ENCODE measurements around the gene THSD7B. TPM values are rescaled to one million over a fixed set of nuclear protein-coding genes. Genes with fewer than 3 reads are reported as not detected.

THSD7B gene
- total and polyA plus RNA-seq, 2 experiments from 2014 or later, result 0.86 to 3.8 TPM

DNA sequence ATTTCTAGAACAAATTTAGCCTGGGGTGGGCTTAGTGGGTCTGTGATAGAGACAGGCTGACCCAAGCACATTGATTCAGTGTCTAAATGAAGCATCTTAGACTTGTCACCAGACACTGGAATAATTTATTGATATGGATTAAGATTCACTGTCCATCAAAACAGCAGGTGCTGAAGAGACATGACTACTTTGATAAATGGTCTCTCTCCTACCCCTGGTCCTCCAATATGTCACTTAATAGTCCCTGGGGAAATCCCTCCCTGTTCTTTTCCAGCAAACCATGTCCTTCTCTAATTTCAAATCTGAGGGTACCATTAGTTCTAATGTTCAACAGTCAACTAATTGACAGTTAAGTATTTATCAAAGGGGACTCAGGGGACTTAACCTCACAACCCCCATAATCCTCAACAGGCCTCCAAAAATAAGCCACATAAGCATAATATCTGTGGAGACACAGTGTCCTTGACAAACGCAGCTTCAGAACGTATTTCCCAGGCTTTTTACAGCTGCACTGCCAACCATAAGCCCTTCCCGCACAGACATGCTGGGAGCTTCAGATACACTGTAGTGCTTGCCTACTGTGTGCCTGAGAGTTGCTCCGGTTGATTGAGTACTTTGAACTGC lies 391.0 kb downstream of the THSD7B start (continued):
- TF ChIP-seq, protein P1, sequence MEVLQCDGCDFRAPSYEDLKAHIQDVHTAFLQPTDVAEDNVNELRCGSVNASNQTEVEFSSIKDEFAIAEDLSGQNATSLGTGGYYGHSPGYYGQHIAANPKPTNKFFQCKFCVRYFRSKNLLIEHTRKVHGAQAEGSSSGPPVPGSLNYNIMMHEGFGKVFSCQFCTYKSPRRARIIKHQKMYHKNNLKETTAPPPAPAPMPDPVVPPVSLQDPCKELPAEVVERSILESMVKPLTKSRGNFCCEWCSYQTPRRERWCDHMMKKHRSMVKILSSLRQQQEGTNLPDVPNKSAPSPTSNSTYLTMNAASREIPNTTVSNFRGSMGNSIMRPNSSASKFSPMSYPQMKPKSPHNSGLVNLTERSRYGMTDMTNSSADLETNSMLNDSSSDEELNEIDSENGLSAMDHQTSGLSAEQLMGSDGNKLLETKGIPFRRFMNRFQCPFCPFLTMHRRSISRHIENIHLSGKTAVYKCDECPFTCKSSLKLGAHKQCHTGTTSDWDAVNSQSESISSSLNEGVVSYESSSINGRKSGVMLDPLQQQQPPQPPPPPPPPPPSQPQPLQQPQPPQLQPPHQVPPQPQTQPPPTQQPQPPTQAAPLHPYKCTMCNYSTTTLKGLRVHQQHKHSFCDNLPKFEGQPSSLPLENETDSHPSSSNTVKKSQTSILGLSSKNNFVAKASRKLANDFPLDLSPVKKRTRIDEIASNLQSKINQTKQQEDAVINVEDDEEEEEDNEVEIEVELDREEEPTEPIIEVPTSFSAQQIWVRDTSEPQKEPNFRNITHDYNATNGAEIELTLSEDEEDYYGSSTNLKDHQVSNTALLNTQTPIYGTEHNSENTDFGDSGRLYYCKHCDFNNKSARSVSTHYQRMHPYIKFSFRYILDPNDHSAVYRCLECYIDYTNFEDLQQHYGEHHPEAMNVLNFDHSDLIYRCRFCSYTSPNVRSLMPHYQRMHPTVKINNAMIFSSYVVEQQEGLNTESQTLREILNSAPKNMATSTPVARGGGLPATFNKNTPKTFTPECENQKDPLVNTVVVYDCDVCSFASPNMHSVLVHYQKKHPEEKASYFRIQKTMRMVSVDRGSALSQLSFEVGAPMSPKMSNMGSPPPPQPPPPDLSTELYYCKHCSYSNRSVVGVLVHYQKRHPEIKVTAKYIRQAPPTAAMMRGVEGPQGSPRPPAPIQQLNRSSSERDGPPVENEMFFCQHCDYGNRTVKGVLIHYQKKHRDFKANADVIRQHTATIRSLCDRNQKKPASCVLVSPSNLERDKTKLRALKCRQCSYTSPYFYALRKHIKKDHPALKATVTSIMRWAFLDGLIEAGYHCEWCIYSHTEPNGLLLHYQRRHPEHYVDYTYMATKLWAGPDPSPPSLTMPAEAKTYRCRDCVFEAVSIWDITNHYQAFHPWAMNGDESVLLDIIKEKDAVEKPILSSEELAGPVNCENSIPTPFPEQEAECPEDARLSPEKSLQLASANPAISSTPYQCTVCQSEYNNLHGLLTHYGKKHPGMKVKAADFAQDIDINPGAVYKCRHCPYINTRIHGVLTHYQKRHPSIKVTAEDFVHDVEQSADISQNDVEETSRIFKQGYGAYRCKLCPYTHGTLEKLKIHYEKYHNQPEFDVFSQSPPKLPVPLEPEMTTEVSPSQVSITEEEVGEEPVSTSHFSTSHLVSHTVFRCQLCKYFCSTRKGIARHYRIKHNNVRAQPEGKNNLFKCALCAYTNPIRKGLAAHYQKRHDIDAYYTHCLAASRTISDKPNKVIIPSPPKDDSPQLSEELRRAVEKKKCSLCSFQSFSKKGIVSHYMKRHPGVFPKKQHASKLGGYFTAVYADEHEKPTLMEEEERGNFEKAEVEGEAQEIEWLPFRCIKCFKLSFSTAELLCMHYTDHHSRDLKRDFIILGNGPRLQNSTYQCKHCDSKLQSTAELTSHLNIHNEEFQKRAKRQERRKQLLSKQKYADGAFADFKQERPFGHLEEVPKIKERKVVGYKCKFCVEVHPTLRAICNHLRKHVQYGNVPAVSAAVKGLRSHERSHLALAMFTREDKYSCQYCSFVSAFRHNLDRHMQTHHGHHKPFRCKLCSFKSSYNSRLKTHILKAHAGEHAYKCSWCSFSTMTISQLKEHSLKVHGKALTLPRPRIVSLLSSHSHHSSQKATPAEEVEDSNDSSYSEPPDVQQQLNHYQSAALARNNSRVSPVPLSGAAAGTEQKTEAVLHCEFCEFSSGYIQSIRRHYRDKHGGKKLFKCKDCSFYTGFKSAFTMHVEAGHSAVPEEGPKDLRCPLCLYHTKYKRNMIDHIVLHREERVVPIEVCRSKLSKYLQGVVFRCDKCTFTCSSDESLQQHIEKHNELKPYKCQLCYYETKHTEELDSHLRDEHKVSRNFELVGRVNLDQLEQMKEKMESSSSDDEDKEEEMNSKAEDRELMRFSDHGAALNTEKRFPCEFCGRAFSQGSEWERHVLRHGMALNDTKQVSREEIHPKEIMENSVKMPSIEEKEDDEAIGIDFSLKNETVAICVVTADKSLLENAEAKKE (CRISPR knock-in tag; IDR thresholded peaks at IDR 0.05), result no peak
- TF ChIP-seq, protein P2, sequence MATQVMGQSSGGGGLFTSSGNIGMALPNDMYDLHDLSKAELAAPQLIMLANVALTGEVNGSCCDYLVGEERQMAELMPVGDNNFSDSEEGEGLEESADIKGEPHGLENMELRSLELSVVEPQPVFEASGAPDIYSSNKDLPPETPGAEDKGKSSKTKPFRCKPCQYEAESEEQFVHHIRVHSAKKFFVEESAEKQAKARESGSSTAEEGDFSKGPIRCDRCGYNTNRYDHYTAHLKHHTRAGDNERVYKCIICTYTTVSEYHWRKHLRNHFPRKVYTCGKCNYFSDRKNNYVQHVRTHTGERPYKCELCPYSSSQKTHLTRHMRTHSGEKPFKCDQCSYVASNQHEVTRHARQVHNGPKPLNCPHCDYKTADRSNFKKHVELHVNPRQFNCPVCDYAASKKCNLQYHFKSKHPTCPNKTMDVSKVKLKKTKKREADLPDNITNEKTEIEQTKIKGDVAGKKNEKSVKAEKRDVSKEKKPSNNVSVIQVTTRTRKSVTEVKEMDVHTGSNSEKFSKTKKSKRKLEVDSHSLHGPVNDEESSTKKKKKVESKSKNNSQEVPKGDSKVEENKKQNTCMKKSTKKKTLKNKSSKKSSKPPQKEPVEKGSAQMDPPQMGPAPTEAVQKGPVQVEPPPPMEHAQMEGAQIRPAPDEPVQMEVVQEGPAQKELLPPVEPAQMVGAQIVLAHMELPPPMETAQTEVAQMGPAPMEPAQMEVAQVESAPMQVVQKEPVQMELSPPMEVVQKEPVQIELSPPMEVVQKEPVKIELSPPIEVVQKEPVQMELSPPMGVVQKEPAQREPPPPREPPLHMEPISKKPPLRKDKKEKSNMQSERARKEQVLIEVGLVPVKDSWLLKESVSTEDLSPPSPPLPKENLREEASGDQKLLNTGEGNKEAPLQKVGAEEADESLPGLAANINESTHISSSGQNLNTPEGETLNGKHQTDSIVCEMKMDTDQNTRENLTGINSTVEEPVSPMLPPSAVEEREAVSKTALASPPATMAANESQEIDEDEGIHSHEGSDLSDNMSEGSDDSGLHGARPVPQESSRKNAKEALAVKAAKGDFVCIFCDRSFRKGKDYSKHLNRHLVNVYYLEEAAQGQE (IDR thresholded peaks at IDR 0.05; ENCODE audit: unreplicated experiment), result no peak
- no peak for TF ChIP-seq STAT1 (IDR thresholded peaks at IDR 0.05; ENCODE audit: unreplicated experiment)

DNA sequence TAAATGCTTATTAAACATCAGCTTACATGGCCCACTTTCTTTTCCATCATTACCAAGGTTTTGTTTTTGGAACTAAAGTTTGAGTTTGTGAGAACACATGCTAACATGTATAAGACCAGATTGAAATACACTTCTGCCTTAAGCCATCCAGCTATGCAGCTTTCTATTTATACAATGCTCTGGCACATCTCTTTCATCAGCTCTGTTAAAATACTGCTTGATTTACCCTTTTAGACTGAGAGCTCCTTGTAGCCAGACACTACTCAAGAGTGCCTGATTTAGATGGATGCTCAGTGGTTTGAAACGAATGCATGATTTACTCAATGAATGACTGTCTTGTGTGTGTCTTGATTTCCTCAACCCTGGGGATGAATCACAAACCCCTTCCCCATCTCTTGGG lies 392.5 kb downstream of the THSD7B start:
- TF ChIP-seq ZNF331 (CRISPR knock-in tag; IDR thresholded peaks at IDR 0.05; ENCODE audit: low read depth) (no peak), JUNB (IDR thresholded peaks at IDR 0.05; ENCODE audit: unreplicated experiment) (no peak)
- Histone ChIP-seq H3K79me2 (replicated peaks; ENCODE audit: insufficient read depth) (no peaks in the 10 kb centered on the region), H3K4me1 (ENCODE audit: insufficient read depth) (0 out of 2 replicates have a peak, but pooled peaks cover 5% of the 10 kb centered on the region), H3K27me3 (ENCODE audit: insufficient read depth) (no peaks in the 10 kb centered on the region), H4K20me1 (replicated peaks; ENCODE audit: insufficient read depth) (no peaks in the 10 kb centered on the region; the same call in 1 of the 2 replicates), H3K4me3 (no peak overlapping the region), H3K36me3 (ENCODE audit: insufficient read depth) (no peaks in the 10 kb centered on the region), H3K27ac (ENCODE audit: low read depth) (no peak overlapping the region), H2AFZ (no peak overlapping the region), H3K9me2 (ENCODE audit: insufficient read depth) (no peaks in the 10 kb centered on the region), H3K4me2 (no peak overlapping the region), H3F3A (replicated peaks; ENCODE audit: low read depth) (no peaks in the 10 kb centered on the region)
- no peaks in the 10 kb centered on the region for H3K27me3 Mint-ChIP-seq (ENCODE audit: insufficient read depth, low read depth, poor library complexity)
- DNase-seq (ENCODE audit: low spot score) (no peak), ATAC-seq (no peak)
- no peaks in the 10 kb centered on the region for H3K36me3 Mint-ChIP-seq (ENCODE audit: low read depth)
- no peak overlapping the region for H3K4me3 Mint-ChIP-seq
- H3K9me3 Mint-ChIP-seq, result no peaks in the 10 kb centered on the region
- H3K4me1 Mint-ChIP-seq, result peaks cover 3% of the 10 kb centered on the region; the same call in 1 of the 3 replicates
- no peak overlapping the region for H3K27ac Mint-ChIP-seq
